ENCODE results near the gene PCGF3. TPM values are rescaled to one million over a fixed set of nuclear protein-coding genes. Genes with fewer than 3 reads are reported as not detected.

The PCGF3 gene
- total and polyA plus RNA-seq, 10 of the 15 experiments (the other 5 are each of a cell fraction or from before 2014, with no cell fraction given) = 2.2 to 43.8 (median 15.9) TPM

DNA sequence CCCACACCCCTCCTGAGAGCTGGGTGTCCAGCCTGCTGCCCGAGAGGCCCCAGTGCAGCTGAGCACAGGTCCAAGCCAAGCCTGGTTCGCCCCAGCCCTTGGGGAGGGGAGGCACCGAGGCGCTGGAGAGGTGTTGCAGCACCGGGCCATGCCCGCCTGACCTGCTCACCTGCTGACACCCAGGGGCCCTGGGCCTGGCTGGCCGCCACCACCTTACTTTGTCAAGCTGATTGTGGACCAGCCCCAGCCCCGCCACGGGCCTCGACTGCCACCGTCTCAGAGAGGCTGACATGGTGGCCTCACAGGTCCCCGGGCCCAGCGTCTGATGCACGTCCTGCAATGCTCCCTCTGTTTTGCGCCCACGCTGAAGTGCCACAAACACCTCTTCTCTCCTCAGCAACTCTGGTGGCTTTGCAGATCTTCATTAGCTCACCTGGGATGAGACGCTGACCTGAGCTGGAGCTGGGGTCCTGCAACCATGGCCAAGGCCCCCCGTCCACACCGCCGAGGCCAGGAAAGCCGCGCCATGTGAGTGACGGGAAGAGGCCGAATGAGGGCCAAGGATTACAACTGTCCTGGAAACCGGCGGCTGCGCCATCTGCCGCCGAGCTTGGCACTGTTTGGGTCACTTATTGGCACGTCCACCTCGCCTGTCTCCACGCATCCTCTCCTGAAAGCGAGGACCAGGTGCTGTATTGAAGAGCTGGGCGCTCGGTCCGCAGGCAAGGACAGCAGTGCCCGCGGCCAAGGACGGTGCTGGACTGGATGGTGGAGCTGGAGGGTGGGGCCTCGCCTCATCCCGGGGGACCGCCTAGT lies 112.7 kb downstream of the PCGF3 start:
- no peak overlapping the region for H3K4me2 ChIP-seq (ENCODE audit: control insufficient read depth, insufficient read depth)
- ChIA-PET RAD21 (ENCODE audit: unreplicated experiment) (no interaction called here), SMC1A (ENCODE audit: uncharacterized antibody, unreplicated experiment) (no interaction called here), POLR2A (no interaction called here), CTCF (interaction anchor here (1.2 kb wide), 1 partner anchor 76 kb away, joined by 3 read pairs; no protein-coding TSS in a partner anchor)
- 55% methylated on average over 42 of the region's 42 CpGs for WGBS (ENCODE audit: insufficient coverage, insufficient replicate concordance, low lambda C conversion rate, missing lambda C conversion rate)
- no peaks in the 10 kb centered on the region for H3K79me2 ChIP-seq (ENCODE audit: control insufficient read depth, insufficient read depth, low read length)
- no TSS peak for BruUV-seq (replicated peaks)
- no peak for DNase-seq (ENCODE audit: low read depth, low spot score)
- no peaks in the 10 kb centered on the region; the same call in 2 of the 3 replicates for H3K9me3 ChIP-seq (replicated peaks; ENCODE audit: control insufficient read depth, insufficient read depth, low read length)
- H4K20me1 ChIP-seq (ENCODE audit: control insufficient read depth, insufficient read depth) = no peaks in the 10 kb centered on the region
- H3K4me1 ChIP-seq (ENCODE audit: control insufficient read depth, insufficient read depth, low read length) = no peaks in the 10 kb centered on the region
- H3K4me3 ChIP-seq = no peak overlapping the region
- H3K27me3 ChIP-seq (replicated peaks in 1 of 2; ENCODE audit: control insufficient read depth in 2 of 2, insufficient read depth in 2 of 2, low read length in 1 of 2) = no peaks in the 10 kb centered on the region; a peak in 1 of 4 replicates
- TF ChIP-seq, protein P1, sequence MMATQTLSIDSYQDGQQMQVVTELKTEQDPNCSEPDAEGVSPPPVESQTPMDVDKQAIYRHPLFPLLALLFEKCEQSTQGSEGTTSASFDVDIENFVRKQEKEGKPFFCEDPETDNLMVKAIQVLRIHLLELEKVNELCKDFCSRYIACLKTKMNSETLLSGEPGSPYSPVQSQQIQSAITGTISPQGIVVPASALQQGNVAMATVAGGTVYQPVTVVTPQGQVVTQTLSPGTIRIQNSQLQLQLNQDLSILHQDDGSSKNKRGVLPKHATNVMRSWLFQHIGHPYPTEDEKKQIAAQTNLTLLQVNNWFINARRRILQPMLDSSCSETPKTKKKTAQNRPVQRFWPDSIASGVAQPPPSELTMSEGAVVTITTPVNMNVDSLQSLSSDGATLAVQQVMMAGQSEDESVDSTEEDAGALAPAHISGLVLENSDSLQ (IDR thresholded peaks at IDR 0.05) = no peak
- TF ChIP-seq ZNF274 (IDR thresholded peaks at IDR 0.05; ENCODE audit: insufficient read depth, insufficient read length) (no peak), RFX5 (IDR thresholded peaks at IDR 0.05; ENCODE audit: low read depth, low read length) (no peak), NFXL1 (IDR thresholded peaks at IDR 0.05; ENCODE audit: borderline replicate concordance) (no peak), CREM (IDR thresholded peaks at IDR 0.05; ENCODE audit: low read depth) (no peak), WRNIP1 (IDR thresholded peaks at IDR 0.05; ENCODE audit: borderline replicate concordance, low read depth, low read length) (no peak)
- TF ChIP-seq, protein P2, sequence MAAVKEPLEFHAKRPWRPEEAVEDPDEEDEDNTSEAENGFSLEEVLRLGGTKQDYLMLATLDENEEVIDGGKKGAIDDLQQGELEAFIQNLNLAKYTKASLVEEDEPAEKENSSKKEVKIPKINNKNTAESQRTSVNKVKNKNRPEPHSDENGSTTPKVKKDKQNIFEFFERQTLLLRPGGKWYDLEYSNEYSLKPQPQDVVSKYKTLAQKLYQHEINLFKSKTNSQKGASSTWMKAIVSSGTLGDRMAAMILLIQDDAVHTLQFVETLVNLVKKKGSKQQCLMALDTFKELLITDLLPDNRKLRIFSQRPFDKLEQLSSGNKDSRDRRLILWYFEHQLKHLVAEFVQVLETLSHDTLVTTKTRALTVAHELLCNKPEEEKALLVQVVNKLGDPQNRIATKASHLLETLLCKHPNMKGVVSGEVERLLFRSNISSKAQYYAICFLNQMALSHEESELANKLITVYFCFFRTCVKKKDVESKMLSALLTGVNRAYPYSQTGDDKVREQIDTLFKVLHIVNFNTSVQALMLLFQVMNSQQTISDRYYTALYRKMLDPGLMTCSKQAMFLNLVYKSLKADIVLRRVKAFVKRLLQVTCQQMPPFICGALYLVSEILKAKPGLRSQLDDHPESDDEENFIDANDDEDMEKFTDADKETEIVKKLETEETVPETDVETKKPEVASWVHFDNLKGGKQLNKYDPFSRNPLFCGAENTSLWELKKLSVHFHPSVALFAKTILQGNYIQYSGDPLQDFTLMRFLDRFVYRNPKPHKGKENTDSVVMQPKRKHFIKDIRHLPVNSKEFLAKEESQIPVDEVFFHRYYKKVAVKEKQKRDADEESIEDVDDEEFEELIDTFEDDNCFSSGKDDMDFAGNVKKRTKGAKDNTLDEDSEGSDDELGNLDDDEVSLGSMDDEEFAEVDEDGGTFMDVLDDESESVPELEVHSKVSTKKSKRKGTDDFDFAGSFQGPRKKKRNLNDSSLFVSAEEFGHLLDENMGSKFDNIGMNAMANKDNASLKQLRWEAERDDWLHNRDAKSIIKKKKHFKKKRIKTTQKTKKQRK (IDR thresholded peaks at IDR 0.05; ENCODE audit: low read depth, low read length) = no peak
- TF ChIP-seq, protein P3, sequence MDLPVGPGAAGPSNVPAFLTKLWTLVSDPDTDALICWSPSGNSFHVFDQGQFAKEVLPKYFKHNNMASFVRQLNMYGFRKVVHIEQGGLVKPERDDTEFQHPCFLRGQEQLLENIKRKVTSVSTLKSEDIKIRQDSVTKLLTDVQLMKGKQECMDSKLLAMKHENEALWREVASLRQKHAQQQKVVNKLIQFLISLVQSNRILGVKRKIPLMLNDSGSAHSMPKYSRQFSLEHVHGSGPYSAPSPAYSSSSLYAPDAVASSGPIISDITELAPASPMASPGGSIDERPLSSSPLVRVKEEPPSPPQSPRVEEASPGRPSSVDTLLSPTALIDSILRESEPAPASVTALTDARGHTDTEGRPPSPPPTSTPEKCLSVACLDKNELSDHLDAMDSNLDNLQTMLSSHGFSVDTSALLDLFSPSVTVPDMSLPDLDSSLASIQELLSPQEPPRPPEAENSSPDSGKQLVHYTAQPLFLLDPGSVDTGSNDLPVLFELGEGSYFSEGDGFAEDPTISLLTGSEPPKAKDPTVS (IDR thresholded peaks at IDR 0.05; ENCODE audit: low read depth, low read length) = no peak
- TF ChIP-seq, protein P4, sequence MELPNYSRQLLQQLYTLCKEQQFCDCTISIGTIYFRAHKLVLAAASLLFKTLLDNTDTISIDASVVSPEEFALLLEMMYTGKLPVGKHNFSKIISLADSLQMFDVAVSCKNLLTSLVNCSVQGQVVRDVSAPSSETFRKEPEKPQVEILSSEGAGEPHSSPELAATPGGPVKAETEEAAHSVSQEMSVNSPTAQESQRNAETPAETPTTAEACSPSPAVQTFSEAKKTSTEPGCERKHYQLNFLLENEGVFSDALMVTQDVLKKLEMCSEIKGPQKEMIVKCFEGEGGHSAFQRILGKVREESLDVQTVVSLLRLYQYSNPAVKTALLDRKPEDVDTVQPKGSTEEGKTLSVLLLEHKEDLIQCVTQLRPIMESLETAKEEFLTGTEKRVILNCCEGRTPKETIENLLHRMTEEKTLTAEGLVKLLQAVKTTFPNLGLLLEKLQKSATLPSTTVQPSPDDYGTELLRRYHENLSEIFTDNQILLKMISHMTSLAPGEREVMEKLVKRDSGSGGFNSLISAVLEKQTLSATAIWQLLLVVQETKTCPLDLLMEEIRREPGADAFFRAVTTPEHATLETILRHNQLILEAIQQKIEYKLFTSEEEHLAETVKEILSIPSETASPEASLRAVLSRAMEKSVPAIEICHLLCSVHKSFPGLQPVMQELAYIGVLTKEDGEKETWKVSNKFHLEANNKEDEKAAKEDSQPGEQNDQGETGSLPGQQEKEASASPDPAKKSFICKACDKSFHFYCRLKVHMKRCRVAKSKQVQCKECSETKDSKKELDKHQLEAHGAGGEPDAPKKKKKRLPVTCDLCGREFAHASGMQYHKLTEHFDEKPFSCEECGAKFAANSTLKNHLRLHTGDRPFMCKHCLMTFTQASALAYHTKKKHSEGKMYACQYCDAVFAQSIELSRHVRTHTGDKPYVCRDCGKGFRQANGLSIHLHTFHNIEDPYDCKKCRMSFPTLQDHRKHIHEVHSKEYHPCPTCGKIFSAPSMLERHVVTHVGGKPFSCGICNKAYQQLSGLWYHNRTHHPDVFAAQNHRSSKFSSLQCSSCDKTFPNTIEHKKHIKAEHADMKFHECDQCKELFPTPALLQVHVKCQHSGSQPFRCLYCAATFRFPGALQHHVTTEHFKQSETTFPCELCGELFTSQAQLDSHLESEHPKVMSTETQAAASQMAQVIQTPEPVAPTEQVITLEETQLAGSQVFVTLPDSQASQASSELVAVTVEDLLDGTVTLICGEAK (IDR thresholded peaks at IDR 0.05; ENCODE audit: borderline replicate concordance) = no peak
- H2AFZ ChIP-seq (ENCODE audit: control insufficient read depth, low read depth, low read length) = no peak overlapping the region
- intact Hi-C loops (cut with micrococcal nuclease; ENCODE audit: unreplicated experiment) (no loop called here), in situ Hi-C loops (cut with MboI) (no loop called here)
- H3K36me3 ChIP-seq (ENCODE audit: control insufficient read depth in 2 of 2, insufficient read depth in 2 of 2, low read length in 1 of 2) = no peaks in the 10 kb centered on the region
- no peak for ATAC-seq
- FAIRE-seq = no peak
- H3K27ac ChIP-seq (ENCODE audit: control insufficient read depth, insufficient read depth) = no peak overlapping the region
- no peak overlapping the region for H3K9ac ChIP-seq (ENCODE audit: control insufficient read depth, insufficient read depth, low read length)

Data from GM12878 (cell line).